Astrocyte of the cerebellum (primary cell): ENCODE results near the gene PTGDR.

Source experiments
- DNase-seq: peaks from one replicate; pipeline ENCODE4 v3.0.0-alpha.2; 2011; ENCODE audit warnings: low read depth
- H3K4me3 ChIP-seq: 2 replicates; pipeline ENCODE4 v1.5.1; 2011; ENCODE audit warnings: mild to moderate bottlenecking, low read depth, low read length, moderate library complexity
- in situ Hi-C: cut with HindIII; loops from 2 replicates; pipeline ENCODE4 v1.10.0; 2017; ENCODE audit warnings: low sequenced_read_pairs
- TF ChIP-seq, protein P1 (sequence below): IDR thresholded peaks from 2 replicates; pipeline ENCODE4 v1.5.1; 2012; ENCODE audit warnings: low read length, low read depth, moderate library complexity, mild to moderate bottlenecking; ENCODE audit errors: missing control alignments

The PTGDR gene

DNA sequence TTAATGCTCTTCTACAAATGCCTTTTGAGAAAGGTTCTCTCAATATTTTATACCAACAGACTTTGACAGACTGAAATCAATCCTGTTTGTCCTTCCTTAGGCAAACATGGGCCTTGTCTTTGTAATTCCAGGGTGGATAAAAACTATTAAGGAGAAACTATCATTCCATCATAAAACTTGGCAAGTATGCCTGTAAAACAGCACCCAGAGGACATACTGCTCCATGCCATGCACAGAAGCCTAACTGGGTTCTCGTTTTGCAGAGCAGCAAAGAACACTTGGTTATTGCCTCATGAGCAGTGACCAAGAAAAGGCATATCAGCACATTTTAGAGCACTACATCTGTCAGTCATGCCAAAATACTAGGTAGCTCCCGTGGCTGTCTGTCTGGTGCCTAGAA, 33.8 kb upstream of the PTGDR start:
- in situ Hi-C loops: no loop called here

DNA sequence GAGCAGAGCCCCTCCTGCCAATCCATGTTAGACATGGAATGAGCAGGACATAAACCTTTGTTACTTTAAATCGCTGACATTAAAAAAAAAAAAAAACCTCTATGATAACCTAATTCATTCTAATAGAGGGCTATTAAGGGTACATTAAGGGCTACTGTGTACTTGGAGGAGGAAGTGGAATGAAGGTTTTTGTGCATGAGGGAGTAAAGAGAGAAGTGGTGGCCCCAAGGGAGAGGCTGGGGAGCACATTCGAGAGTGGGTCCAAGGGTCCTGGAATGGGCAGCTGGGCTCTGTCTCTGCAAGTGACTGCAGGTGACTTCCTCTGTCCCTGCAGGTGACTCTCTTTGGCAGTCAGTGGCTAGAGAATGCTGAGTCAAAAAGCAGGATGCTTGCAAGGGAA, 32.1 kb upstream of the PTGDR start:
- in situ Hi-C loops: no loop called here
- no peak for DNase-seq
- H3K4me3 ChIP-seq: no peak overlapping the region
- TF ChIP-seq, protein P1, sequence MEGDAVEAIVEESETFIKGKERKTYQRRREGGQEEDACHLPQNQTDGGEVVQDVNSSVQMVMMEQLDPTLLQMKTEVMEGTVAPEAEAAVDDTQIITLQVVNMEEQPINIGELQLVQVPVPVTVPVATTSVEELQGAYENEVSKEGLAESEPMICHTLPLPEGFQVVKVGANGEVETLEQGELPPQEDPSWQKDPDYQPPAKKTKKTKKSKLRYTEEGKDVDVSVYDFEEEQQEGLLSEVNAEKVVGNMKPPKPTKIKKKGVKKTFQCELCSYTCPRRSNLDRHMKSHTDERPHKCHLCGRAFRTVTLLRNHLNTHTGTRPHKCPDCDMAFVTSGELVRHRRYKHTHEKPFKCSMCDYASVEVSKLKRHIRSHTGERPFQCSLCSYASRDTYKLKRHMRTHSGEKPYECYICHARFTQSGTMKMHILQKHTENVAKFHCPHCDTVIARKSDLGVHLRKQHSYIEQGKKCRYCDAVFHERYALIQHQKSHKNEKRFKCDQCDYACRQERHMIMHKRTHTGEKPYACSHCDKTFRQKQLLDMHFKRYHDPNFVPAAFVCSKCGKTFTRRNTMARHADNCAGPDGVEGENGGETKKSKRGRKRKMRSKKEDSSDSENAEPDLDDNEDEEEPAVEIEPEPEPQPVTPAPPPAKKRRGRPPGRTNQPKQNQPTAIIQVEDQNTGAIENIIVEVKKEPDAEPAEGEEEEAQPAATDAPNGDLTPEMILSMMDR: no peak

More for the DNA sequence above, 33.8 kb upstream of the PTGDR start:
- DNase-seq: no peak
- TF ChIP-seq, protein P1: no peak
- no peak overlapping the region for H3K4me3 ChIP-seq

DNA sequence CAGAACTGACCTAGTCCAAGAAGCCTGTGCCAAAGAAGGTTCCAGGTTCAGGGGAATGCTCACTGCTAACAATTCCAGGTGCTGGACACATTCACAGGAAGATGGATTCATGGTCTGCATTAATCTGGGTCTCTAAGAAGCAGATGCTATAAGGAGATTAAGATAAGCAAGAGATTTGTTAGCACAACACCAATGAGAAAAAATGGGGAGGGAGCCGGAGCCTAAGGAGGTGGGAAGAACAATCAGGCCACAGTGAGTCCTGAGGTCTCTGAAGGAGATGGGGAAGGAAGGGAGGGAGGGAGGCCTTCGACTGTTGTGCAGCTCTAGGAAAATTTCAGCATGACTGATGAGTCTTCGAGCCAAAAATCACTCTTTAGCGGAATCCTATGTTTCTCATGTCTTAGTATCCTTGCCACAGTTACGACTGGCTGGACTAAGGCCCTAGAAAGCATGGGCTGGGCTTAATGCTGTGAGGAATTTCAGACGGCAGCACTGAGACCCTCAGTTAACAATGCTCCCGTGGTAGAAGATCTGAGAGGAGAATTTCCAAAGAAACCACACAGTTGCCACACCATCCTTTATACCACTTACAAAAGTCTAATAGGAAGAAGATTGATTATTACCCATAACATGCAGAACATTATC, 31.5 kb upstream of the PTGDR start:
- in situ Hi-C loops: no loop called here
- TF ChIP-seq, protein P1: no peak
- no peak overlapping the region for H3K4me3 ChIP-seq
- DNase-seq: no peak

DNA sequence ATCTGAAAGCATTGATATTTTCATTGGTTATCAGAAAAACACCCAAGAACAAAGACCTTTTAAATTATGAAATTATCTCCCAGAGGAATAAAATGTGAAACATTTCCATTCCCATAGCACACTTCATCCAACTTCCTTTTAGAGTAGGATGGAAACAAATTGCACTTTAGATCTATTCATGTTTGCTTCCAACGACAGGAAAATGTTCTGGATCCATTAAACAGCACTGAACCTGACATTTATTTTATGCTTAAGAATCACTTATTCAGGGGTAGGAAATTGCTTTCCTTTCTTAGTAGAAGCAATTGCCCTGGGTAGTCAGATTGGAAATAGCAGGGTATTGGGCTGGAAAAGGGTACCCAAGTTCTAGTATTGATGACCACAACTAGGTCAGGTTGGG, 28.8 kb upstream of the PTGDR start:
- TF ChIP-seq, protein P1: no peak
- in situ Hi-C loops: no loop called here

DNA sequence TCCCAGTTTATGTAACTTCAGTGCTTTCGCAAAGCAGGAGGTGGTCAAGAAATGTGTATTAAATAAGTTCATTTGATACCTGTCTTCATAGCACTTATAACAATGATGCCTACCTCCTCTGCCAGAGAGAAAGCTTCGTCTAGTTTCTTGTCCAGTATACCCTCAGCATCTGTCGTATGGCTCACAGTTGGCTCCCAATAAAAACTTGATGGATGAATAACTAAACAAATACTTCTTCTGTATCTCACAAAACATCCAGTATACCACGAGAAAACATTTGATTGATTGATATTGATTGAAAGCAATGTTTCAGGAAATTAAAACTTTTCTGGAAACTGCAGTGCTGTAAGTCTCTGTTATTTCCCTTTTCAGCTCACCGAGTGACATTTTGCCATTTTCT, 26.9 kb upstream of the PTGDR start:
- in situ Hi-C loops: no loop called here
- H3K4me3 ChIP-seq: no peak overlapping the region
- TF ChIP-seq, protein P1: no peak
- DNase-seq: no peak

More for the DNA sequence above, 28.8 kb upstream of the PTGDR start:
- DNase-seq: no peak
- no peak overlapping the region for H3K4me3 ChIP-seq

DNA sequence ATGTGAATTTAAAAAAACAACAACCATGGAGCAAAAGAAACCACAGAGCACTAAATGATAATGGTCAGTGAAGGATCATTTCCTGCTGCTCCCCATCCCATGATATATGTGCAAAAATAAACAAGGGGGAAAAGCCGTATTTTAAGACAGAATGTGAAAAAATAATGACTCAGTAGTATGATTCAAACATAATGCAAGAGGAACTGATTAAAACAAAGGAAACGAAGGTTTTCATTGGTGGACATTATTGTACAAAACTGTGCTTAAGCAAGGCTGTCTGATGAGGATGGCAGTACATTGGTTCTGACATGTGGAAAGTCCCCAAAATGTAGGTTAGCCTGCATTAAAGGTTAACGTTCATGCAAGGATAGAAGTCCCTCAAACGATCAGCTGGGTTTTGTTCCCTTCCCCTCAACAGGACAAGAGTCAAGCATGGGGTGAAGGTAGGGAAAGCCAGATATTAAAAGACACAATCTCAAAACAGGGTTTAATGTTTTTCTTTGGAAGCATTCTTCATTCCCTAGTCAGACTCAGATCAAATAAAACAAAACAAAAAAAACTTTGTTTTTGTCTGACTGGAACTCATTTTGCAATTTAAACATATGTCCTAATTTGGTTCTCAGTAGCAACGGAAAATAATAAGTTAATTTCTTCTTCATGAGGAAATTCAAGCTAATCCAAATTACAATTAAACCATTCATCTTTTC, 26.3 kb upstream of the PTGDR start:
- in situ Hi-C loops: no loop called here
- no peak overlapping the region for H3K4me3 ChIP-seq
- peak; percentile 15 for DNase-seq
- TF ChIP-seq, protein P1: no peak
